GM21825 (cell line): ENCODE measurements around the gene CACNA1G.

Source experiments
- ATAC-seq: cut with Tn5 transposase; IDR thresholded peaks from one replicate; pipeline ENCODE4 v1.9.1; 2021; ENCODE audit warnings: mild to moderate bottlenecking, moderate library complexity; ENCODE audit not compliant: unreplicated experiment

The CACNA1G gene

GRCh38 chr17:50560185-50560824, at the start of gene CACNA1G:
Gene CACNA1G (plus strand): TSS chr17:50560715. CDS start chr17:50561460, 745 bp downstream.
- ATAC-seq, result peak; percentile 88

GRCh38 chr17:50511058-50511457, 49.5 kb upstream of the CACNA1G start:
- peak; percentile 83 for ATAC-seq

- no peak for ATAC-seq
Measured at GRCh38 chr17:50513495-50513894, 47.0 kb upstream of the CACNA1G start.

- no peak for ATAC-seq
Measured at GRCh38 chr17:50514388-50514787, 46.1 kb upstream of the CACNA1G start.

GRCh38 chr17:50514936-50515702, 45.4 kb upstream of the CACNA1G start:
- ATAC-seq, result no peak

GRCh38 chr17:50517011-50517410, 43.5 kb upstream of the CACNA1G start:
- no peak for ATAC-seq

GRCh38 chr17:50517504-50518383, 42.8 kb upstream of the CACNA1G start:
- ATAC-seq, result no peak

GRCh38 chr17:50518384-50519023, 42.0 kb upstream of the CACNA1G start:
- no peak for ATAC-seq

GRCh38 chr17:50519141-50519834, 41.2 kb upstream of the CACNA1G start:
- ATAC-seq, result no peak

GRCh38 chr17:50520483-50520882, 40.0 kb upstream of the CACNA1G start:
- no peak for ATAC-seq

- no peak for ATAC-seq
Measured at GRCh38 chr17:50521514-50521913, 39.0 kb upstream of the CACNA1G start.

GRCh38 chr17:50522766-50523165, 37.7 kb upstream of the CACNA1G start:
- ATAC-seq, result no peak

- ATAC-seq, result no peak
Measured at GRCh38 chr17:50523208-50523607, 37.3 kb upstream of the CACNA1G start.

- no peak for ATAC-seq
Measured at GRCh38 chr17:50524838-50525237, 35.7 kb upstream of the CACNA1G start.

- no peak for ATAC-seq
Measured at GRCh38 chr17:50527155-50527762, 33.3 kb upstream of the CACNA1G start.

GRCh38 chr17:50527949-50528474, 32.5 kb upstream of the CACNA1G start:
- ATAC-seq, result no peak

GRCh38 chr17:50529849-50530248, 30.7 kb upstream of the CACNA1G start:
- ATAC-seq, result no peak

- no peak for ATAC-seq
Measured at GRCh38 chr17:50531428-50532025, 29.0 kb upstream of the CACNA1G start.

- no peak for ATAC-seq
Measured at GRCh38 chr17:50532452-50533024, 28.0 kb upstream of the CACNA1G start, which contains the start of gene EPN3. Gene EPN3 (plus strand): TSS chr17:50532735. CDS start chr17:50536557, 3,822 bp downstream.
